Right lobe of liver (tissue), 6 donors: ENCODE results near the gene CBX7. TPM values are rescaled to one million over a fixed set of nuclear protein-coding genes. Genes with fewer than 3 reads are reported as not detected.

Experiments used
- ATAC-seq, 4 donors: fragments of 200-7000 bp; cut with Tn5 transposase; one replicate each; pipeline ENCODE4 v1.9.1; 2020; ENCODE audit warnings: mild to moderate bottlenecking in 4 of 4, moderate library complexity in 4 of 4
- DNase-seq, 3 donors: peaks; one replicate each; pipeline ENCODE4 v3.0.0-alpha.2; 2020
- H3K27ac ChIP-seq, 3 donors: fragments of 200-600 bp; one replicate each; pipeline ENCODE4 v1.8.0; 2022
- H3K27me3 ChIP-seq, 2 donors: fragments of 200-600 bp; one replicate each; pipeline ENCODE4 v1.8.0; 2022
- H3K36me3 ChIP-seq, 4 donors: fragments of 200-600 bp; sonication (generic) in 1 of 4; one replicate each; pipeline versions ENCODE4 v1.5.1 to v1.8.0; 2017 to 2022; ENCODE audit warnings: control low read depth in 1 of 4
- H3K4me1 ChIP-seq, 4 donors: fragments of 200-600 bp; sonication (generic) in 1 of 4; one replicate each; pipeline versions ENCODE4 v1.5.1 to v1.8.0; 2017 to 2022; ENCODE audit warnings: control low read depth in 1 of 4
- H3K4me3 ChIP-seq, 3 donors: fragments of 200-600 bp; one replicate each; pipeline ENCODE4 v1.8.0; 2022
- H3K9me3 ChIP-seq, 4 donors: fragments of 200-600 bp; sonication (generic) in 1 of 4; one replicate each; pipeline versions ENCODE4 v1.5.1 to v1.8.0; 2017 to 2022; ENCODE audit warnings: control low read depth in 1 of 4
- CTCF ChIP-seq, 4 donors: fragments of 200-600 bp in 3 of 4; fragments of 450-650 bp in 1 of 4; IDR thresholded peaks; one replicate each; pipeline versions ENCODE4 v1.5.1 to v1.8.0; 2016 to 2022; ENCODE audit warnings: antibody characterized with exemption in 4 of 4, mild to moderate bottlenecking in 2 of 4
- POLR2A ChIP-seq: fragments of 450-650 bp; IDR thresholded peaks from one replicate; pipeline ENCODE4 v1.6.1; 2017; ENCODE audit warnings: antibody characterized with exemption, mild to moderate bottlenecking
- WGBS: methylation state at CpG from one replicate; pipeline ENCODE4 v1.1.6; 2018; ENCODE audit warnings: low coverage, low lambda C conversion rate; ENCODE audit not compliant: insufficient coverage; ENCODE audit errors: missing lambda C conversion rate; 5-methylcytosine and 5-hydroxymethylcytosine counted together
- intact Hi-C, 2 donors: fragments of 100-400 bp; cut with DNase I; formaldehyde crosslinking; loops; one replicate each; pipeline versions ENCODE4 v1.11.2 to v1.14.1; 2022
- total RNA-seq, 6 experiments: library from RNA; depleted of rRNA in 2 of 6; stranded (reverse); fragments of >200 nt in 2 of 6; fragmentation: NEBNext Ultra II Directional in 3 of 6; extraction: Animal tissue kit (Norgen Biotek cat#: 25700) in 3 of 6; gene quantifications; one replicate each; pipeline versions ENCODE4 v1.1.0 to v1.2.4, GENCODE V29; 2016 to 2023
- donor health status: DM: no; HTN: yes; CAD: no.
- donor health status: DM: no; HTN: no; CAD: no.
- donor health status: DM: no; HTN: no; CAD: no.
- donor health status: DM: no; HTN: yes; CAD: no.
- donor health status: DM: no; HTN: yes; CAD: no.

Gene CBX7
- total RNA-seq, 6 experiments from 2014 or later, result 8.0 to 14.5 (median 12.9) TPM

GRCh38 chr22:39129746-39130145 lies 22.7 kb downstream of the CBX7 start:
- no peak for DNase-seq
- TF ChIP-seq POLR2A (no peak), CTCF (IDR thresholded peaks at IDR 0.05) (no peak)
- no peak overlapping the region for H3K4me3 ChIP-seq
- no peaks in the 10 kb centered on the region for H3K27me3 ChIP-seq
- H3K27ac ChIP-seq, result no peak overlapping the region
- WGBS, result 89% methylated on average over 8 of the region's 9 CpGs
- no peak for ATAC-seq
- no peaks in the 10 kb centered on the region for H3K4me1 ChIP-seq
- no peaks in the 10 kb centered on the region for H3K9me3 ChIP-seq
- no peaks in the 10 kb centered on the region for H3K36me3 ChIP-seq
- intact Hi-C loops, result loop anchor here (10.0 kb wide), 1 partner anchor 265 kb away; no protein-coding TSS in a partner anchor

GRCh38 chr22:39129081-39129480 lies 23.4 kb downstream of the CBX7 start:
- WGBS, result 80% methylated on average over 2 of the region's 4 CpGs
- no peaks in the 10 kb centered on the region for H3K9me3 ChIP-seq
- no peak overlapping the region for H3K4me3 ChIP-seq
- no peaks in the 10 kb centered on the region for H3K27me3 ChIP-seq
- peak in 3 of 4 donors; percentile 21 to 41 (median 26) for ATAC-seq
- intact Hi-C loops, result loop anchor here in 1 of 2 donors (10.0 kb wide), 1 partner anchor 264 kb away; no protein-coding TSS in a partner anchor
- no peaks in the 10 kb centered on the region for H3K36me3 ChIP-seq
- no peak for TF ChIP-seq CTCF (IDR thresholded peaks at IDR 0.05)
- TF ChIP-seq POLR2A, result no peak
- H3K4me1 ChIP-seq, result no peaks in the 10 kb centered on the region
- no peak for DNase-seq
- no peak overlapping the region for H3K27ac ChIP-seq

GRCh38 chr22:39128508-39128907 lies 24.0 kb downstream of the CBX7 start:
- Histone ChIP-seq H3K27ac (no peak overlapping the region), H3K4me1 (no peaks in the 10 kb centered on the region), H3K9me3 (no peaks in the 10 kb centered on the region), H3K36me3 (no peaks in the 10 kb centered on the region), H3K4me3 (no peak overlapping the region), H3K27me3 (no peaks in the 10 kb centered on the region)
- peak in 1 of 3 donors; percentile 27 for DNase-seq
- 100% methylated on average over 1 of the region's 6 CpGs for whole genome bisulfite sequencing
- no peak for ATAC-seq
- intact Hi-C loops, result loop anchor here in 1 of 2 donors (10.0 kb wide), 1 partner anchor 264 kb away; no protein-coding TSS in a partner anchor
- TF ChIP-seq CTCF (IDR thresholded peaks at IDR 0.05) (no peak), POLR2A (no peak)

- Histone ChIP-seq H3K27ac (no peak overlapping the region), H3K27me3 (no peaks in the 10 kb centered on the region), H3K4me3 (no peak overlapping the region), H3K9me3 (no peaks in the 10 kb centered on the region), H3K4me1 (no peaks in the 10 kb centered on the region), H3K36me3 (no peaks in the 10 kb centered on the region)
- DNase-seq, result no peak
- WGBS, result 72% methylated on average over 3 of the region's 5 CpGs
- ATAC-seq, result no peak
- intact Hi-C loops, result loop anchor here in 1 of 2 donors (10.0 kb wide), 1 partner anchor 261 kb away; no protein-coding TSS in a partner anchor
- TF ChIP-seq POLR2A (no peak), CTCF (IDR thresholded peaks at IDR 0.05) (no peak)
Observed at GRCh38 chr22:39125622-39126021, 26.9 kb downstream of the CBX7 start.
